ENCODE results near the gene CCDC71L. TPM values are rescaled to one million over a fixed set of nuclear protein-coding genes. Genes with fewer than 3 reads are reported as not detected.
"Not testable (repeated sequence)": the region's sequence is repeated elsewhere in the genome, so short reads cannot be mapped to it uniquely, and the experiment has no call there.

The CCDC71L gene
- total and polyA plus RNA-seq, 2 of the 13 experiments (the other 11 are each of a cell fraction or from before 2014, with no cell fraction given), result 0.02 TPM; not detected in 1

GRCh38 chr7:106692450-106693051 is 31.6 kb upstream of the CCDC71L start:
- no peak for FAIRE-seq
- BruUV-seq (replicated peaks), result no TSS peak
- no peaks in the 10 kb centered on the region for H3K9me3 ChIP-seq (ENCODE audit: low read length)
- H3K79me2 ChIP-seq (ENCODE audit: insufficient read depth, low read length), result no peaks in the 10 kb centered on the region
- H2AFZ ChIP-seq (ENCODE audit: low read length), result no peak overlapping the region
- H3K27ac ChIP-seq (ENCODE audit: extremely low read length, insufficient read depth, low read length), result no peak overlapping the region
- no peaks in the 10 kb centered on the region for H3K4me1 ChIP-seq (ENCODE audit: insufficient read depth, low read length)
- intact Hi-C loops (cut with micrococcal nuclease; ENCODE audit: unreplicated experiment), result no loop called here
- no peak overlapping the region for H3K9ac ChIP-seq (ENCODE audit: insufficient read depth, low read depth, low read length)
- in situ Hi-C loops (cut with HindIII; ENCODE audit: extremely low pct_ligation_motif_present, low pct_unique_long_range_greater_than_20kb), result no loop called here
- no peaks in the 10 kb centered on the region for H3K36me3 ChIP-seq (replicated peaks in 1 of 2; ENCODE audit: control insufficient read depth in 1 of 2, insufficient read depth in 2 of 2, low read length in 2 of 2)
- no peak overlapping the region for H3K4me2 ChIP-seq (ENCODE audit: low read depth, low read length)
- TF ChIP-seq ZNF234 (CRISPR knock-in tag; conservative IDR thresholded peaks at IDR 0.05), result no peak
- TF ChIP-seq NCOA2 (CRISPR knock-in tag; IDR thresholded peaks at IDR 0.05), result no peak
- 1% methylated on average over 2 of the region's 2 CpGs for WGBS (ENCODE audit: low lambda C conversion rate)
- ChIA-PET POLR2A (no interaction called here), CTCF (ENCODE audit: low intra/inter-chr PET ratio, low total read pairs) (no interaction called here)
- H3K4me3 ChIP-seq (replicated peaks in 1 of 3; ENCODE audit: insufficient read depth in 1 of 3, low read depth in 2 of 3, low read length in 3 of 3), result no peak overlapping the region
- no peak for DNase-seq (ENCODE audit: low spot score)
- H4K20me1 ChIP-seq (ENCODE audit: insufficient read depth, low read length), result no peaks in the 10 kb centered on the region
- ATAC-seq, result no peak
- no peaks in the 10 kb centered on the region for H3K27me3 ChIP-seq (ENCODE audit: control insufficient read depth in 1 of 2, insufficient read depth in 2 of 2, low read length in 2 of 2)

- DNase-seq (ENCODE audit: low spot score); H3K79me2 ChIP-seq (ENCODE audit: insufficient read depth, low read length); ATAC-seq; H4K20me1 ChIP-seq (ENCODE audit: insufficient read depth, low read length); H3K4me3 ChIP-seq (replicated peaks in 1 of 3; ENCODE audit: insufficient read depth in 1 of 3, low read depth in 2 of 3, low read length in 3 of 3); CTCF ChIA-PET (ENCODE audit: low intra/inter-chr PET ratio, low total read pairs); intact Hi-C loops (cut with micrococcal nuclease; ENCODE audit: unreplicated experiment); H3K36me3 ChIP-seq (replicated peaks in 1 of 2; ENCODE audit: control insufficient read depth in 1 of 2, insufficient read depth in 2 of 2, low read length in 2 of 2); H3K9me3 ChIP-seq (ENCODE audit: low read length); H2AFZ ChIP-seq (ENCODE audit: low read length); FAIRE-seq; POLR2A ChIA-PET; H3K4me2 ChIP-seq (ENCODE audit: low read depth, low read length); in situ Hi-C loops (cut with HindIII; ENCODE audit: extremely low pct_ligation_motif_present, low pct_unique_long_range_greater_than_20kb); H3K4me1 ChIP-seq (ENCODE audit: insufficient read depth, low read length); BruUV-seq (replicated peaks); H3K27me3 ChIP-seq (ENCODE audit: control insufficient read depth in 1 of 2, insufficient read depth in 2 of 2, low read length in 2 of 2); H3K9ac ChIP-seq (ENCODE audit: insufficient read depth, low read depth, low read length); H3K27ac ChIP-seq (ENCODE audit: extremely low read length, insufficient read depth, low read length): not testable (repeated sequence)
- 6% methylated on average over 2 of the region's 2 CpGs for WGBS (ENCODE audit: low lambda C conversion rate)
Measured at GRCh38 chr7:106688161-106688560, 27.2 kb upstream of the CCDC71L start.

GRCh38 chr7:106683941-106684340 is 23.0 kb upstream of the CCDC71L start:
- no peak for DNase-seq (ENCODE audit: low spot score)
- BruUV-seq (replicated peaks), result no TSS peak
- H3K36me3 ChIP-seq (replicated peaks in 1 of 2; ENCODE audit: control insufficient read depth in 1 of 2, insufficient read depth in 2 of 2, low read length in 2 of 2), result no peaks in the 10 kb centered on the region
- H3K9me3 ChIP-seq (ENCODE audit: low read length), result no peaks in the 10 kb centered on the region
- H3K27me3 ChIP-seq (ENCODE audit: control insufficient read depth in 1 of 2, insufficient read depth in 2 of 2, low read length in 2 of 2), result no peaks in the 10 kb centered on the region
- no peak overlapping the region for H2AFZ ChIP-seq (ENCODE audit: low read length)
- intact Hi-C loops (cut with micrococcal nuclease; ENCODE audit: unreplicated experiment), result no loop called here
- FAIRE-seq, result no peak
- in situ Hi-C loops (cut with HindIII; ENCODE audit: extremely low pct_ligation_motif_present, low pct_unique_long_range_greater_than_20kb), result no loop called here
- no peak for ATAC-seq
- no peaks in the 10 kb centered on the region for H4K20me1 ChIP-seq (ENCODE audit: insufficient read depth, low read length)
- POLR2A ChIA-PET, result no interaction called here
- no peak overlapping the region for H3K27ac ChIP-seq (ENCODE audit: extremely low read length, insufficient read depth, low read length)
- no peaks in the 10 kb centered on the region for H3K4me1 ChIP-seq (ENCODE audit: insufficient read depth, low read length)
- WGBS (ENCODE audit: low lambda C conversion rate), result 5% methylated on average over 3 of the region's 3 CpGs
- H3K79me2 ChIP-seq (ENCODE audit: insufficient read depth, low read length), result no peaks in the 10 kb centered on the region
- H3K9ac ChIP-seq (ENCODE audit: insufficient read depth, low read depth, low read length), result no peak overlapping the region
- H3K4me3 ChIP-seq (replicated peaks in 1 of 3; ENCODE audit: insufficient read depth in 1 of 3, low read depth in 2 of 3, low read length in 3 of 3), result no peak overlapping the region
- CTCF ChIA-PET (ENCODE audit: low intra/inter-chr PET ratio, low total read pairs), result no interaction called here
- no peak overlapping the region for H3K4me2 ChIP-seq (ENCODE audit: low read depth, low read length)
- TF ChIP-seq GMEB2 (CRISPR knock-in tag; IDR thresholded peaks at IDR 0.05; ENCODE audit: low read depth), result no peak
- no peak for TF ChIP-seq CSRNP2 (CRISPR knock-in tag; conservative IDR thresholded peaks at IDR 0.05; ENCODE audit: low read depth)
- no peak for TF ChIP-seq CHD4 (IDR thresholded peaks at IDR 0.05; ENCODE audit: borderline replicate concordance, low read length)
- no peak for TF ChIP-seq KLF13 (CRISPR knock-in tag; IDR thresholded peaks at IDR 0.05)
- no peak for TF ChIP-seq ZNF570 (CRISPR knock-in tag; IDR thresholded peaks at IDR 0.05; ENCODE audit: borderline replicate concordance)
- no peak for TF ChIP-seq ZNF563 (CRISPR knock-in tag; IDR thresholded peaks at IDR 0.05)
- TF ChIP-seq ZNF720 (CRISPR knock-in tag; IDR thresholded peaks at IDR 0.05), result no peak
- no peak for TF ChIP-seq IKZF1 (IDR thresholded peaks at IDR 0.05)
- TF ChIP-seq ZNF124 (CRISPR knock-in tag; IDR thresholded peaks at IDR 0.05), result no peak

All from HepG2 (cell line).